SK-N-SH (cell line): ENCODE data around the gene MFSD12. TPM values are rescaled to one million over a fixed set of nuclear protein-coding genes. Genes with fewer than 3 reads are reported as not detected.

Experiments used
- CTCF ChIA-PET: fragments of 300-600, 350-600 bp; formaldehyde crosslinking; extraction: SDS; loops from one replicate; lab custom pipeline; 2021; lab: Yijun Ruan, JAX
- POLR2A ChIA-PET: fragments of 350-600 bp; sonication (Branson Sonifier 250); formaldehyde crosslinking; extraction: SDS; loops from one replicate; lab custom pipeline; 2020; ENCODE audit warnings: antibody characterized with exemption, inconsistent platforms; lab: Yijun Ruan, JAX
- DNase-seq: peaks from one replicate; pipeline ENCODE4 v3.0.0; 2012
- H2AFZ ChIP-seq: fragments of 200-600 bp; sonication (generic); 2 replicates; pipeline ENCODE4 v1.8.1; 2016; ENCODE audit warnings: antibody characterized with exemption, mild to moderate bottlenecking, low read depth
- H3F3A ChIP-seq: fragments of 200-600 bp; sonication (generic); replicated peaks from 2 replicates; pipeline ENCODE3; 2016; ENCODE audit warnings: antibody characterized with exemption, mild to moderate bottlenecking; ENCODE audit not compliant: insufficient read depth
- H3K27ac ChIP-seq, 2 experiments: fragments of 200-500 bp in 1 of 2; fragments of 200-600 bp in 1 of 2; sonication (Bioruptor generic) in 1 of 2; sonication (generic), shearing (Covaris generic) in 1 of 2; 2 replicates each; pipeline versions ENCODE4 v1.5.1 to v1.6.1; 2014 to 2016; ENCODE audit warnings: low read depth in 2 of 2, inconsistent platforms in 1 of 2, low read length in 1 of 2, mild to moderate bottlenecking in 1 of 2, mixed read lengths in 1 of 2
- H3K27me3 ChIP-seq: fragments of 200-600 bp; sonication (generic), shearing (Covaris generic); 2 replicates; pipeline ENCODE4 v1.6.1; 2016; ENCODE audit warnings: mixed run types; ENCODE audit not compliant: insufficient read depth
- H3K36me3 ChIP-seq, 2 experiments: fragments of 200-500 bp in 1 of 2; fragments of 200-600 bp in 1 of 2; sonication (Bioruptor generic) in 1 of 2; sonication (generic) in 1 of 2; replicated peaks in 1 of 2; 2 replicates each; pipeline versions ENCODE3 to v1.5.1; 2014 to 2016; ENCODE audit warnings: low read length in 1 of 2, mild to moderate bottlenecking in 1 of 2; ENCODE audit not compliant: insufficient read depth in 2 of 2, control insufficient read depth in 1 of 2
- H3K4me1 ChIP-seq, 2 experiments: fragments of 200-500 bp in 1 of 2; fragments of 200-600 bp in 1 of 2; sonication (Bioruptor generic) in 1 of 2; sonication (generic), shearing (Covaris generic) in 1 of 2; 2 replicates each; pipeline versions ENCODE4 v1.5.1 to v1.6.1; 2014 to 2016; ENCODE audit warnings: low read depth in 1 of 2, low read length in 1 of 2, mixed run types in 1 of 2; ENCODE audit not compliant: insufficient read depth in 2 of 2, control insufficient read depth in 1 of 2
- H3K4me2 ChIP-seq: fragments of 200-600 bp; sonication (generic), shearing (Covaris generic); 2 replicates; pipeline ENCODE4 v1.6.1; 2017; ENCODE audit warnings: mixed run types
- H3K4me3 ChIP-seq, 2 experiments: fragments of 200-500 bp in 1 of 2; fragments of 200-600 bp in 1 of 2; sonication (Bioruptor generic) in 1 of 2; sonication (generic), shearing (Covaris generic) in 1 of 2; 2 replicates each; pipeline versions ENCODE4 v1.5.1 to v1.8.1; 2014 to 2016; ENCODE audit warnings: low read depth in 2 of 2, inconsistent platforms in 1 of 2, low read length in 1 of 2, mild to moderate bottlenecking in 1 of 2, mixed read lengths in 1 of 2, moderate library complexity in 1 of 2
- H3K79me2 ChIP-seq: fragments of 200-600 bp; sonication (generic); 2 replicates; pipeline ENCODE4 v1.8.1; 2017; ENCODE audit warnings: mild to moderate bottlenecking; ENCODE audit not compliant: insufficient read depth
- H3K9ac ChIP-seq: fragments of 200-600 bp; sonication (generic); 2 replicates; pipeline ENCODE4 v1.6.1; 2017; ENCODE audit warnings: mixed run types
- H3K9me2 ChIP-seq: fragments of 200-600 bp; sonication (generic); 2 replicates; pipeline ENCODE4 v1.6.1; 2017; ENCODE audit warnings: mixed run types
- H3K9me3 ChIP-seq: fragments of 200-600 bp; sonication (generic); 2 replicates; pipeline ENCODE4 v1.6.1; 2017; ENCODE audit warnings: mixed run types, mild to moderate bottlenecking, moderate library complexity
- H4K20me1 ChIP-seq: fragments of 200-600 bp; sonication (generic); 2 replicates; pipeline ENCODE4 v1.6.1; 2017; ENCODE audit warnings: mild to moderate bottlenecking, mixed run types; ENCODE audit not compliant: insufficient read depth
- CHD2 ChIP-seq: fragments of 150-350 bp; IDR thresholded peaks from 2 replicates; pipeline ENCODE4 v1.6.1; 2018; ENCODE audit warnings: low read length; ENCODE audit not compliant: partially characterized antibody
- CTCF ChIP-seq: fragments of 200-600 bp; sonication (generic); IDR thresholded peaks from 2 replicates; pipeline ENCODE4 v1.6.1; 2017; ENCODE audit warnings: antibody characterized with exemption, mild to moderate bottlenecking, moderate library complexity
- EP300 ChIP-seq, 2 experiments: IDR thresholded peaks; 2 replicates each; pipeline versions ENCODE4 v1.4.0 to v1.6.1; 2012; ENCODE audit warnings: borderline replicate concordance in 1 of 2, low read depth in 1 of 2, low read length in 1 of 2
- FOXJ3 ChIP-seq: sonication (generic); formaldehyde crosslinking; IDR thresholded peaks from 2 replicates; pipeline ENCODE4 v1.5.1; 2020; ENCODE audit warnings: mild to moderate bottlenecking, missing genetic modification reagents
- GABPA ChIP-seq: IDR thresholded peaks from 2 replicates; pipeline ENCODE4 v1.4.0; 2012; ENCODE audit warnings: low read depth, mild to moderate bottlenecking
- IRF3 ChIP-seq: fragments of 150-350 bp; IDR thresholded peaks from 2 replicates; pipeline ENCODE4 v1.6.1; 2016; ENCODE audit warnings: mild to moderate bottlenecking, low read depth, low read length
- JUND ChIP-seq: IDR thresholded peaks from 2 replicates; pipeline ENCODE4 v1.4.0; 2012
- MAX ChIP-seq: IDR thresholded peaks from 2 replicates; pipeline ENCODE4 v1.4.0; 2012; ENCODE audit warnings: low read depth
- MXI1 ChIP-seq: IDR thresholded peaks from 2 replicates; pipeline ENCODE4 v1.6.1; 2012; ENCODE audit warnings: mild to moderate bottlenecking, low read depth, low read length, improper control_type of control experiment
- PBX3 ChIP-seq: IDR thresholded peaks from 2 replicates; pipeline ENCODE4; 2012
- RCOR1 ChIP-seq: fragments of 150-350 bp; IDR thresholded peaks from 2 replicates; pipeline ENCODE4 v1.6.1; 2017; ENCODE audit warnings: antibody characterized with exemption, low read length
- RFX5 ChIP-seq: IDR thresholded peaks from 2 replicates; pipeline ENCODE4 v1.6.1; 2012; ENCODE audit warnings: mild to moderate bottlenecking, improper control_type of control experiment, low read length
- TAF1 ChIP-seq: IDR thresholded peaks from 2 replicates; pipeline ENCODE4 v1.6.1; 2012; ENCODE audit warnings: low read depth, mild to moderate bottlenecking, low read length, moderate library complexity, borderline replicate concordance
- TEAD4 ChIP-seq: IDR thresholded peaks from 2 replicates; pipeline ENCODE4 v1.4.0; 2012; ENCODE audit warnings: mild to moderate bottlenecking, borderline replicate concordance; ENCODE audit not compliant: insufficient read depth
- USF1 ChIP-seq: IDR thresholded peaks from 2 replicates; pipeline ENCODE4 v1.4.0; 2012; ENCODE audit warnings: low read depth, borderline replicate concordance
- USF2 ChIP-seq: fragments of 150-350 bp; IDR thresholded peaks from 2 replicates; pipeline ENCODE4 v1.6.1; 2017; ENCODE audit warnings: antibody characterized with exemption, low read length, low read depth, borderline replicate concordance
- YY1 ChIP-seq: IDR thresholded peaks from 2 replicates; pipeline ENCODE4 v1.4.0; 2012; ENCODE audit warnings: low read depth, mild to moderate bottlenecking
- WGBS: methylation state at CpG from one replicate; pipeline ENCODE4 v1.1.6; 2017; ENCODE audit warnings: low lambda C conversion rate; 5-methylcytosine and 5-hydroxymethylcytosine counted together
- polyA plus RNA-seq, 3 experiments: library from polyadenylated mRNA; depleted of rRNA; stranded (reverse); fragments of >200 nt; gene quantifications; 2 replicates each; pipeline ENCODE4 v1.2.3, GENCODE V29; 2012

MFSD12 gene
- polyA plus RNA-seq, 1 of the 3 experiments (the other 2 are of a cell fraction), result 53.3 TPM

- Histone ChIP-seq H3K9ac (no peak overlapping the region), H3K4me1 (no peaks in the 10 kb centered on the region; a peak in 1 of 4 replicates), H3K4me3 (no peak overlapping the region), H3K79me2 (no peaks in the 10 kb centered on the region), H3K9me3 (no peaks in the 10 kb centered on the region), H3K4me2 (no peak overlapping the region), H4K20me1 (peaks cover 9% of the 10 kb centered on the region), H3F3A (peaks cover 9% of the 10 kb centered on the region), H3K36me3 (peaks cover 0 to 49% of the 10 kb centered on the region in 2 experiments), H3K9me2 (no peaks in the 10 kb centered on the region), H2AFZ (no peak overlapping the region), H3K27ac (no peak overlapping the region), H3K27me3 (no peaks in the 10 kb centered on the region)
- CTCF ChIA-PET, result interaction anchor here (2.4 kb wide), 1 partner anchor 11 kb away, joined by 16 read pairs; no protein-coding TSS in a partner anchor
- TF ChIP-seq IRF3 (no peak), CTCF (no peak), PBX3 (no peak), RCOR1 (no peak), USF2 (no peak), RFX5 (no peak), USF1 (no peak), EP300 (IDR thresholded peaks at IDR 0.05; ENCODE audit: borderline replicate concordance in 1 of 2, low read depth in 1 of 2, low read length in 1 of 2) (no peak), MXI1 (no peak), CHD2 (no peak), TEAD4 (no peak), MAX (no peak), JUND (no peak), YY1 (no peak), GABPA (no peak), TAF1 (no peak), FOXJ3 (no peak)
- WGBS, result 100% methylated on average over 2 of the region's 9 CpGs
- DNase-seq, result no peak
- POLR2A ChIA-PET, result no interaction called here
Observed at GRCh38 chr19:3535235-3535535, 22.2 kb downstream of the MFSD12 start.
